GM18508 (cell line): ENCODE data around the gene TEX29.

Source experiments
- ATAC-seq: cut with Tn5 transposase; IDR thresholded peaks from one replicate; pipeline ENCODE4 v1.9.1; 2021; ENCODE audit warnings: moderate number of reproducible peaks; ENCODE audit not compliant: insufficient read depth, unreplicated experiment

Gene TEX29

GRCh38 chr13:111388851-111389500 is 68.5 kb downstream of the TEX29 start:
- no peak for ATAC-seq

- no peak for ATAC-seq
Measured at GRCh38 chr13:111389621-111390521, 69.4 kb downstream of the TEX29 start.

- ATAC-seq: no peak
Measured at GRCh38 chr13:111390522-111391270, 70.3 kb downstream of the TEX29 start.

- no peak for ATAC-seq
Measured at GRCh38 chr13:111392486-111392885, 72.0 kb downstream of the TEX29 start.

GRCh38 chr13:111393221-111393790 is 72.9 kb downstream of the TEX29 start:
- no peak for ATAC-seq
